GM12801 (cell line): ENCODE measurements around the gene DDX56.

Source experiments
- TF ChIP-seq, protein P1 (sequence below): IDR thresholded peaks from one replicate; pipeline ENCODE4 v1.5.1; 2011; ENCODE audit warnings: control low read depth; ENCODE audit not compliant: insufficient read length; ENCODE audit errors: extremely low read depth

Gene DDX56

DNA sequence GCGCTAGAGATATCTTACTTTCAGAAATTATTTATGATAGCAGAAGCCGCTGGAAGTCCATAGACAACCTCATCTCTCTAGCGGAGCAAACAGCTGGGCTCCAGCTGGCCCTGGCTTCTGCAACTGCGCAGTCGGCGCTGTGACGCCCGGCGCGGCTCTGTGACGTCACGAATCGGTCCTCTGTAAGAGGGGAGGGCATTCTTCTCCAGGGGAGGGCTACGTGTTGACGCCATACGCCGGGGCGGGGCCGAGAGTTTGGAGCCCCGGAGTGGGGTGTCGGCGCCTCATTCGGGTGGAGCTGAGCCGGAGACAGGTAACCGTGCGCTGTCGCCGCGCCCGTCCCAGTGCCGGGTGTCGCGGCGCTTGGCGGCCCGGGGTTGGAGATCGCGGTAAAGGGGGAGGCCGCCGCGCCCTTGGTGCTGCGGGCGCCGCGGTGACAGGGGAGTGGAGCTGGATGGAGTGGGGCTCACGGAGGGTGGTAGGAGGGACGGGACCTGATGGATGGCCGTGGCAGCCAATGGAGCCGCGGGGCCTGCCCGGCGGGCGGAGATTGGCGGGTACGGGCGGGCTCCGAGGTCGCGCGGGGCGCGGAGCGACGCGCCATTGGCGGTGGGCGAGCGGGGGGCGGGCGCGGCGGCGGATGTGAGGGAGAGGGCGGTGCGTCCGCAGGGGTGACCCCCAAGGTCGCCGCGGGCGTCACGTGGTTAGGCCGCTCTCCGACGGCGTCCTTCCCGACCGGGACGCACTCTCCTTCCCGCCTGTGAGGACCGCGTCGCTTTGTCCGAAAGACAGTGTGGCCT is 32.8 kb upstream of the DDX56 start, which contains the start of gene OGDH:
Gene OGDH, plus strand, starts transcription at position 287 of the 800 bp plus-strand sequence. CDS start 17,717 bp downstream, outside the sequence.
- TF ChIP-seq, protein P1, sequence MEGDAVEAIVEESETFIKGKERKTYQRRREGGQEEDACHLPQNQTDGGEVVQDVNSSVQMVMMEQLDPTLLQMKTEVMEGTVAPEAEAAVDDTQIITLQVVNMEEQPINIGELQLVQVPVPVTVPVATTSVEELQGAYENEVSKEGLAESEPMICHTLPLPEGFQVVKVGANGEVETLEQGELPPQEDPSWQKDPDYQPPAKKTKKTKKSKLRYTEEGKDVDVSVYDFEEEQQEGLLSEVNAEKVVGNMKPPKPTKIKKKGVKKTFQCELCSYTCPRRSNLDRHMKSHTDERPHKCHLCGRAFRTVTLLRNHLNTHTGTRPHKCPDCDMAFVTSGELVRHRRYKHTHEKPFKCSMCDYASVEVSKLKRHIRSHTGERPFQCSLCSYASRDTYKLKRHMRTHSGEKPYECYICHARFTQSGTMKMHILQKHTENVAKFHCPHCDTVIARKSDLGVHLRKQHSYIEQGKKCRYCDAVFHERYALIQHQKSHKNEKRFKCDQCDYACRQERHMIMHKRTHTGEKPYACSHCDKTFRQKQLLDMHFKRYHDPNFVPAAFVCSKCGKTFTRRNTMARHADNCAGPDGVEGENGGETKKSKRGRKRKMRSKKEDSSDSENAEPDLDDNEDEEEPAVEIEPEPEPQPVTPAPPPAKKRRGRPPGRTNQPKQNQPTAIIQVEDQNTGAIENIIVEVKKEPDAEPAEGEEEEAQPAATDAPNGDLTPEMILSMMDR = no peak

DNA sequence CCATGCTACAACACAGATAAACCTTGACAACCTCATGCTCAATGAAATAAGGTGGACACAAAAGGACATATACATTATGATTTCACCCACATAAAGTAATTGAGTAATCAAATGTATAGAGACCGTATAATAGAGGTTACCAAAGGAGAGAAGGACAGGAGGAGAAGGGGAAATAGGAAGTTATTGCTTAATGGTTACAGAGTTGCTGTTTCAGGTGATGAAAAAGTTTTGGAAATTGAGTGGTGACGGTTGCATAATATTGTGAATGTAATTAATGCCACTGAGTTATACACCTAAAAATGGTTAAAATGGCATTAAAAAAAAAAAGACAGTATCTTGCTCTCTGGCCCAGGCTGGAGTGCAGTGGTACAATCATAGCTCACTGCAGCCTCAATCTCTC is 31.2 kb upstream of the DDX56 start:
- TF ChIP-seq, protein P1 = no peak

DNA sequence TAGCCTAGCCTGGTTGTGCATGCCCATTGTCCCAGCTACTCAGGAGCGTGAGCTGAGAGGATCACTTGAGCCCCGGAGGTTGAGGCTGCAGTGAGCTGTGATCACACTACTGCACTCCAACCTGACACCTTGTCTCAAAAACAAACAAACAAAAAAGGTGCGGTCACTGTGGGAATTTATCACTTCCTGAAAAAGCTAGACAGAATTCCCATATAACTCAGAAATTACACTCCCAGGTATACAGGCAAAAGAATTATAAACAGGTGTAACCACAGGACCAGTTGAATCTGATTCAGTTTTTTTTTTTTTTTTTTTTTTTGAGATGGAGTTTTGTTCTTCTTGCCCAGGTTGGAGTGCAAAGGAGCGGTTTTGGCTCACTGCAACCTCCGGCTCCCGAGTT is 29.5 kb upstream of the DDX56 start:
- TF ChIP-seq, protein P1 = no peak

DNA sequence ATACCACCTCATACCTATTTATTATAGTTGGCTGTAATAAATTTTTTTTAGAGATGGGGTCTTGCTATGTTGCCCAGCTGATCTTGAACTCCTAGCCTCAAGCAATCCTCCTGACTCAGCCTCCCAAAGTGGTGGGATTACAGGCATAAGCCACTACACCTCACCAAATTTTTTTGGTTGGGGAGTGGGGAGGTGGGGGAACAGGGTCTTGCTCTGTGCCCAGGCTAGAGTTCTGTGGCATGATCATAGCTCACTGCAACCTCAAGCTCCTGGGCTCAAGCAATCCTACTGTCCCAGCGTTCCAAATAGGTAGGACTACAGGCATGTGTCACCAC is 28.8 kb upstream of the DDX56 start:
- TF ChIP-seq, protein P1 = no peak

DNA sequence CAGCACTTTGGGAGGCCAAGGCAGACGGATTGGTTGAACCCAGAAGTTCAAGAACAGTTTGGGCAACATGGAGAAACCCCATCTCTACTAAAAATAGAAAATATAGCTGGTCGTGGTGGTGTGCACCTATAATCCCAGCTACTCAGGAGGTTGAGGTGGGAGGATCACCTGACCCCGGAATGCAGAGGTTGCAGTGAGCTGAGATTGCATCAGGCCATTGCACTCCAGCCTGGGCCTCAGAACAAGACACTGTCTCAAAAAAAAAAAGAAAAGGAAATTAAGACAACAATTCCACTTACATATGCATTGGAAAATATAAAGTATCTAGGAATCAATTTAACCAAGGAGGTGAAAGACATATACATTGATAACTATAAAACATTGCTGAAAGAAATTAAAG is 25.5 kb upstream of the DDX56 start:
- TF ChIP-seq, protein P1 = no peak

DNA sequence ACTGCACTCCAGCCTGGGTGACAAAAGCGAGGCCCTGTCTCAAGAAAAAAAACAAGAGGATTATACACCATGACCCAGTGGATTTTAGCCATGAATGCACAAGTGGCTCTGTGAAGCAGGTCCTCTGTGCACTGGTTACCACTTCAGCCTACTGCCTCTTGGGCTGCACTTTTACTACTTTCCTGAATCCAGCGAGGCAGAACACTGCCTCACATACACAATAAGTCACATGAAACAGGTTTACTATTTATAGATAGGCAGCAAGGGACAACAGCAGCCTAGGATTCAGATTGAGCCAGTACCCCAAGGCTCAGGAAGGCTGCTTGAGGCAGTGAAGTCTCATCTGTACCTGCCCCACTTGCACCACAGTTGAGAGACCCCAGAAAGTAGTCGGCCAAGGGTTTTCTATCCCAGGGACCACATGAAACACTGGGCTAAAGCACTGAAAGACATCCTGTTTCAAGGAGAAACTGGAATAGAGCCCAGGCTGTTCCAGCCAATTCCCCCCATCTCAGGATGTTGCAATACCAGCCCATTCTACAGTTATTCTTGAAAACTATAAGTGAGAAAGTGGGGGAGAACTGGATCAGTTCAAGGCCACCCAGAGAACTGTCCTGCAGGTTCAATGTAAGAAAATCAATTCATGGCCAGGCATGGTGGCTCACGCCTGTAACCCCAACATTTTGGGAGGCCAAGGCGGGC is 22.4 kb upstream of the DDX56 start:
- TF ChIP-seq, protein P1 = no peak

DNA sequence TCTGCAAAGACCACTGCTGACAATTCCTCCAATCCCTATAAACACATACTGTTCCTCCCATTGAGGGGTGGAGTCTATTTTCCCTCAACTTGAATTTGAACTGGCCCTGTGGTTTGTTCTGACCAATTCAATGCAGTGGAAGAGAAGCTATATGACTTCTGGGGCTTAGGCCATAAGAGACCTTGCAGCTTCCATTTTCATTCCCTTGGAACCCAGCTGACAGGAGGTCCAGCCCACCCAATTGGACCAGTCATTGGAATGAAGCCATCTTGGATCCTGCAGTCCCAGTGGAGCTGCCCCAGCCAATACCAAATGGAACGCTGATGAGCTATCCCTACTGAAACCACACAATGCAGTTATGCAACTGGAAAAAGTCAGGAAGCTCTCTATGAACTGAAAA is 17.2 kb upstream of the DDX56 start:
- TF ChIP-seq, protein P1 = no peak
